ENCODE data around the gene RPL9.

Gene RPL9

DNA sequence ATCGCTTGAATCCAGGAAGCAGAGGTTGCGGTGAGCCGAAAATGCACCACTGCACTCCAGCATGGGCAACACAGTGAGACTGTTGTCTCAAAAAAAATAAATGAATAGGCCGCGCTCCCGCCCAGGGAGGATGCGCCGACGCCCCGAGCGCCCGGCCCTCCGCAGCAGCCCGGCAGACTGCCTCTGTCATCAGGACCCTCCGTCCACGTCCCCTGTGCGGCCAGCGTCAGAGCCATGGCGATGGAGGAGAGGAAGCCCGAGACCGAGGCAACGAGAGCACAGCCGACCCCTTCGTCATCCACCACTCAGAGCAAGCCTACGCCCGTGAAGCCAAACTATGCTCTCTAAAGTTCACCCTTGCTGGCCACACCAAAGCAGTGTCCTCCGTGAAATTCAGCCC is 21.5 kb upstream of the RPL9 start:
- Histone ChIP-seq H3K36me3 (ENCODE audit: insufficient read depth, low read length) (peaks cover 5% of the 10 kb centered on the region; the same call in 1 of the 2 replicates), H3K27ac (ENCODE audit: low read length) (no peak overlapping the region), H3K9ac (ENCODE audit: low read depth, low read length) (no peak overlapping the region), H3K27me3 (ENCODE audit: insufficient read depth, low read length, poor library complexity) (no peaks in the 10 kb centered on the region), H3K4me2 (ENCODE audit: insufficient read depth, low read length) (no peak overlapping the region), H3K79me2 (ENCODE audit: insufficient read depth, low read length) (no peaks in the 10 kb centered on the region), H3K4me1 (ENCODE audit: insufficient read depth, low read length) (no peaks in the 10 kb centered on the region), H3K9me3 (ENCODE audit: insufficient read depth, low read length, severe bottlenecking) (no peaks in the 10 kb centered on the region), H4K20me1 (ENCODE audit: insufficient read depth, low read length) (no peaks in the 10 kb centered on the region), H3K4me3 (ENCODE audit: low read depth in 1 of 2, low read length in 2 of 2) (no peak overlapping the region), H2AFZ (ENCODE audit: low read depth, low read length) (no peak overlapping the region)
- DNase-seq, result no peak
- TF ChIP-seq CTCF (IDR thresholded peaks at IDR 0.05; ENCODE audit: borderline replicate concordance, extremely low read depth, low read length, poor library complexity, severe bottlenecking), result no peak
- no peak for TF ChIP-seq EZH2 (IDR thresholded peaks at IDR 0.05; ENCODE audit: borderline replicate concordance, low read depth, low read length, severe bottlenecking)
- ATAC-seq (ENCODE audit: insufficient read depth, low read depth), result no peak

GRCh38 chr4:39476187-39476895 is 17.6 kb upstream of the RPL9 start:
- Histone ChIP-seq H3K9me3 (ENCODE audit: insufficient read depth, low read length, severe bottlenecking) (no peaks in the 10 kb centered on the region), H3K79me2 (ENCODE audit: insufficient read depth, low read length) (no peaks in the 10 kb centered on the region), H4K20me1 (ENCODE audit: insufficient read depth, low read length) (no peaks in the 10 kb centered on the region), H3K27me3 (ENCODE audit: insufficient read depth, low read length, poor library complexity) (no peaks in the 10 kb centered on the region), H3K4me1 (ENCODE audit: insufficient read depth, low read length) (no peaks in the 10 kb centered on the region), H3K9ac (ENCODE audit: low read depth, low read length) (no peak overlapping the region), H2AFZ (ENCODE audit: low read depth, low read length) (no peak overlapping the region), H3K4me2 (ENCODE audit: insufficient read depth, low read length) (no peak overlapping the region), H3K36me3 (ENCODE audit: insufficient read depth, low read length) (peaks cover 15% of the 10 kb centered on the region; the same call in 1 of the 2 replicates), H3K4me3 (ENCODE audit: low read depth in 1 of 2, low read length in 2 of 2) (no peak overlapping the region), H3K27ac (ENCODE audit: low read length) (no peak overlapping the region)
- ATAC-seq (ENCODE audit: insufficient read depth, low read depth), result no peak
- DNase-seq, result no peak
- TF ChIP-seq EZH2 (IDR thresholded peaks at IDR 0.05; ENCODE audit: borderline replicate concordance, low read depth, low read length, severe bottlenecking), result no peak
- TF ChIP-seq CTCF (IDR thresholded peaks at IDR 0.05; ENCODE audit: borderline replicate concordance, extremely low read depth, low read length, poor library complexity, severe bottlenecking), result no peak

DNA sequence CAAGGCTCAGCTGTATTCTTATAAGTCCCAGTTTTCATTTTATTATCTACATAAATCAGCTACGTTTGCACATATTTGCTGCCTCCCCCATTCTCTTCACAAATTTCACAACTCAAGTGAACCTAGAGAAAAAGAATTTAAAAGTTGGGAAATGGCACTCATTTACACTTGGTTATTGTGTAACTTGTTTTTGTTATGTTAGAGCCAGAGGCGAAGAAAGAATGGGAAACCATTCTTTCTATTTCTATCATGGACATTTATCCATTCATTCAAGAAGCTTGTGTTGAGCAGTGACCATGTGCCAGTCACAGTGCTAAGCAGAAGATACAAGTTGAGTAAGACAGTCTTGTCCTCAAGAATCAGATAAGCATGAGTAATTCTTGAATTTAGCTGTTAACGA is 13.7 kb upstream of the RPL9 start:
- no peaks in the 10 kb centered on the region for H4K20me1 ChIP-seq (ENCODE audit: insufficient read depth, low read length)
- peaks cover 29% of the 10 kb centered on the region; the same call in 1 of the 2 replicates for H3K36me3 ChIP-seq (ENCODE audit: insufficient read depth, low read length)
- no peak overlapping the region for H3K4me2 ChIP-seq (ENCODE audit: insufficient read depth, low read length)
- ATAC-seq (ENCODE audit: insufficient read depth, low read depth) (no peak), DNase-seq (no peak)
- H3K4me3 ChIP-seq (ENCODE audit: low read depth in 1 of 2, low read length in 2 of 2), result no peak overlapping the region
- no peaks in the 10 kb centered on the region for H3K79me2 ChIP-seq (ENCODE audit: insufficient read depth, low read length)
- no peak overlapping the region for H2AFZ ChIP-seq (ENCODE audit: low read depth, low read length)
- no peak overlapping the region for H3K9ac ChIP-seq (ENCODE audit: low read depth, low read length)
- no peaks in the 10 kb centered on the region for H3K9me3 ChIP-seq (ENCODE audit: insufficient read depth, low read length, severe bottlenecking)
- no peak overlapping the region for H3K27ac ChIP-seq (ENCODE audit: low read length)
- H3K4me1 ChIP-seq (ENCODE audit: insufficient read depth, low read length), result peaks cover 7% of the 10 kb centered on the region
- H3K27me3 ChIP-seq (ENCODE audit: insufficient read depth, low read length, poor library complexity), result no peaks in the 10 kb centered on the region
- TF ChIP-seq EZH2 (IDR thresholded peaks at IDR 0.05; ENCODE audit: borderline replicate concordance, low read depth, low read length, severe bottlenecking), result no peak
- TF ChIP-seq CTCF (IDR thresholded peaks at IDR 0.05; ENCODE audit: borderline replicate concordance, extremely low read depth, low read length, poor library complexity, severe bottlenecking), result no peak

All from DND-41 (cell line).